HG02884 (cell line): ENCODE measurements around the gene COQ8A.
"Not testable (repeated sequence)": the region's sequence is repeated elsewhere in the genome, so short reads cannot be mapped to it uniquely, and the experiment has no call there.

Source experiments
- ATAC-seq: cut with Tn5 transposase; IDR thresholded peaks from one replicate; pipeline ENCODE4 v1.9.1; 2021; ENCODE audit warnings: mild to moderate bottlenecking, moderate library complexity; ENCODE audit not compliant: unreplicated experiment

The COQ8A gene

DNA sequence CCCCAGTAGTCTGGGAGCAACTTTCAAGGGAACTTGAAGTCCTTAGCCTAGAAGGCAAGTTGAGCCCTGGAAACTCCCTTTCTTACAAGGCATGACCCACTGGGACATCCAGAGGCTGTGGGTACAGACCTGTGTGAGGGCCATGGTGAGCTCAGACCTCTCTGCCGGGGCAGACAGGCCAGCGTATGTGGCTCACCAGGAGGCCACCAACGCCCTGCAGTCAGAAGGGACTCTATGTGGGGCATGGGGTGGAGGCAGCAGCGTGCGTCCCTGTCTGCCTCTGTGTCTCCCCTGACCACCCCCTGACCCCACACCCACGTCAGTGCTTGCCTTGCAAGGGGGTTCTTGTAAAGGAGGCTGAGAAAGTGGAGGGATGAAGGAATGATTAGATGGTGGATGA lies 10.8 kb downstream of the COQ8A start:
- ATAC-seq, result no peak

- no peak for ATAC-seq
Observed at GRCh38 chr1:226951286-226952117, 11.4 kb downstream of the COQ8A start.

DNA sequence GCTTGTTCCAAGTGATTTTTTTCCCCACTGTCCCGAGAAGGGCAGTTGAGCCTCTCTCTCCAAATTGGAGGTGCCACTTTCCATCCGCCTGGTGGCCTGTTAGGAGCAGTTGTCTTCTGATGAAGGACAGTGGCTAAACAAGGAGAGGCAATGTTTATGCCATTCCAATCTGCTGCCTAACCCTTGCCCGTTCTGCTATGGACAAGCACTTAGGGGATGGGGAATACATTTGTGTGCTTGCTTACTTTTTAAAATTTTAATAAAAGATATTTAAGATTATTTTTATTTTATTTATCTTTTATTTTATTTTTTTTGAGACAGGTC lies 12.0 kb downstream of the COQ8A start:
- ATAC-seq, result no peak

- no peak for ATAC-seq
Observed at GRCh38 chr1:226953175-226953800, 13.2 kb downstream of the COQ8A start.

DNA sequence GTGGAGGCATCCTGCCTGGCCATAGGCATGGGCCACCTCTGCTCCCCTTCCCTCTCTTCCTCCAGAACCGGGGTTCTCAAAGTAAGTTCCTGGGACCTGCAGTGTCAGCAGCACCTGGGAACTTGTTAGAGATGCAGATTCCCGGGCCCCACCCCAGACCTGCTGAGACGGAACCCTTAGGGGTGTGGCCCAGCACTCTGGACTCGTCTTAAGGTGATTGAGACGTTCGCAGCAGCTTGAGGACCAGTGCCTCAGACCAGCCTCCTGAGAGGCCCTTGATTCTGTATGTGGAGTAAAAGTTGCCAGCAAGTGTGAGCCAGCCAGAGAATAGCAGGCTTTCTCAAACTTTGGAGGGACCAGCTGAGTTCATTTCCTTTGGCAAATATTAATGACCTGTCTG lies 14.2 kb downstream of the COQ8A start:
- no peak for ATAC-seq

DNA sequence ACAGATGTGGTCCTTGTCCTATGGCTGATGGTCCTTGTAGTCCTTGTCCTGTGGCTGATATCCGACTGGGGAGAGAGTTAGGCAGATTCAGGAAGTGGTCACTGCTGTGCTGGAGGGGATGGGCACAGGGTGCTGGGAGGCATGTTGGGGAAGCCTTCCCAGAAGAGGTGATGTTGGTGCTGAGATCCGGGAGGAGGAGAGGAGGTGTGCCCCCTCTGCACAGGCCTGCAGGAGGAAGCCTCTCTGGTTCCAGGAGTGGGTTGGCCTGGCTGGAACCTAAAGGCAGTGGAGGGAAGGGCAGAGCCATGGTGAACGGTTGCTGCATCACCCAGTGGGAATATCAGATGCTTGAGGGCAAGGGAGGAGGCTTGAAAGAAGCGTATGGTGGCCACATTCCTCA lies 14.7 kb downstream of the COQ8A start:
- ATAC-seq, result no peak

DNA sequence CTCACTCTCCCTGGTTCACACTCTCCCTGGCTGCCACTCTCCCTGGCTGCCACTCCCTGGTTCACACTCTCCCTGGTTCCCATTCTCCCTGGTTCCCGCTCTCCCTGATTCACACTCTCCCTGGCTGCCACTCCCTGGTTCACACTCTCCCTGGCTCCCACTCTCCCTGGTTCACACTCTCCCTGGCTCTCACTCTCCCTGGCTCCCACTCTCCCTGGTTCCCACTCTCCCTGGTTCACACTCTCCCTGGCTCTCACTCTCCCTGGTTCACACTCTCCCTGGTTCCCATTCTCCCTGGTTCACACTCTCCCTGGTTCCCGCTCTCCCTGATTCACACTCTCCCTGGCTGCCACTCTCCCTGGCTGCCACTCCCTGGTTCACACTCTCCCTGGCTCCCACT lies 15.8 kb downstream of the COQ8A start:
- ATAC-seq, result not testable (repeated sequence)

- no peak for ATAC-seq
Observed at GRCh38 chr1:226956942-226957713, 17.0 kb downstream of the COQ8A start.

GRCh38 chr1:226957714-226958113 lies 17.6 kb downstream of the COQ8A start:
- no peak for ATAC-seq

DNA sequence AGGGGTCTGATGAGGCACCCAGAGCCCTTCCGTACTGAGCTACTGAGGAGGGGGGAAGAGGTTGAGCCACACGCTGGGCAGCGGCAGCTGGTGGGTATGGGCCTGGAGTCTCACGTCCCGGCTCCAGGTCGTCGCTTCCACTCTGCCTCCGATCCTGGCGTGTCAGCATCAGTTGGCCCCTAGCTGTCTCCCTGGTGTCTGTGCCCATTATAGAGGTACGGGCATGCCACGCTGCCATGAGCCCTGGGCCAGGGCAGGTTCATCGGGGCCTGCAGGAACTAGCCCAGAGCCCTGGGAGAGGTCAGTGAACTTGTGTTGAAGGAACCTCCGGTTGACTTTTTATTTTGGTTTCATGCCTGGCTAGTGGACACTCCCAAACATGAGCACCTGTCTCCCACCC lies 18.2 kb downstream of the COQ8A start:
- ATAC-seq, result no peak

GRCh38 chr1:226960256-226960655 lies 20.2 kb downstream of the COQ8A start:
- ATAC-seq, result no peak

GRCh38 chr1:226960944-226961765 lies 21.1 kb downstream of the COQ8A start:
- ATAC-seq, result no peak

- ATAC-seq, result no peak
Observed at GRCh38 chr1:226962421-226963391, 22.6 kb downstream of the COQ8A start.

DNA sequence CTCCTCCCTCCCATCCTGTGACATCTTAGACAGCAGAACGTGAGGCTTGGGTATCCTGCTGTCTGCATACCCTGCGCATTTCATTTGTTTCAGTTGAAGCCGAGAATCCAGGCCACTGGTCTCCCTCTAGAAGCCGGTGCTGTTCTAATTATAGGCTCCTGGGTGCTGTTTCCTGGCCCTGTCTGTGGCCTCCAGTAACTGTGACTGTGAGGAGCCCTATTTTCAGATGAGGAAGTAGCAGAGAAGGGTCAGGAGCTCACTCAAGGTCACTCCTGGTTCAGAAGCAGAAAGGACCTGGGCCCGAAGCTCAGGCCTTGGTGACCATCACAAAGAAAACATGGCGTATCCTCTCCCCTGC lies 24.0 kb downstream of the COQ8A start:
- no peak for ATAC-seq

DNA sequence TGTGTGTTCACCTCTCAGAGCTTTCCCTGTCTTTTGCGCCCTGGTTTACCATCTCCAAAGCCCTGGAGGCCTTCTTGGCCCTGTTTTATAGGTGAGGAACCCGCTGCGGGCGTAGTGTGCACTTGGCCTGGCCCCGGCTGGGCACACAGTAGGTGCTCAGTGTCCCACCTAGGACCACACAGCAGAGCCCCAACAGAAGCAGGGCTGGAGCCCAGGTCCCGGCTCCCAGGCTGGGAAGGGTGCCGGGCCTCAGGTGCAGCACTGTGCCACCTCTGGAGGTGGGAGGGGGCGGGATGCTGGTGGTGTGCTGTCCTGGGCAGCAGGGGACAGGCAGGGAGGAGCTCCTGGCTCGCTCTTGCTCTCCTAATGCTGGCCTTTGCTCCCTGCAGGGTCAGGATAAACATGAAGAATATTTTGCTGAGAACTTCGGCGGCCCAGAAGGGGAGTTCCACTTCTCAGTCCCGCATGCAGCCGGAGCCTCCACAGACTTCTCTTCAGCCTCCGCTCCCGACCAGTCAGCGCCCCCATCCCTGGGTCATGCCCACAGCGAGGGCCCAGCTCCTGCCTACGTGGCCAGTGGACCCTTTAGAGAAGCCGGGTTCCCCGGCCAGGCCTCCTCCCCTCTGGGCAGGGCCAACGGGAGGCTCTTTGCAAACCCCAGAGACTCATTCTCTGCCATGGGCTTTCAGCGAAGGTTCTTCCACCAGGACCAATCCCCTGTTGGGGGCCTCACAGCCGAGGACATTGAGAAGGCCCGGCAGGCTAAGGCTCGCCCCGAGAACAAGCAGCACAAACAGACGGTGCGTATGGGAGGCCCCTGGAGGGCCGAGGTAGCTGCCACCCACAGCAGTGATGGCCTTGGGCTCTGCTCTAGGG lies 24.8 kb downstream of the COQ8A start:
- no peak for ATAC-seq

DNA sequence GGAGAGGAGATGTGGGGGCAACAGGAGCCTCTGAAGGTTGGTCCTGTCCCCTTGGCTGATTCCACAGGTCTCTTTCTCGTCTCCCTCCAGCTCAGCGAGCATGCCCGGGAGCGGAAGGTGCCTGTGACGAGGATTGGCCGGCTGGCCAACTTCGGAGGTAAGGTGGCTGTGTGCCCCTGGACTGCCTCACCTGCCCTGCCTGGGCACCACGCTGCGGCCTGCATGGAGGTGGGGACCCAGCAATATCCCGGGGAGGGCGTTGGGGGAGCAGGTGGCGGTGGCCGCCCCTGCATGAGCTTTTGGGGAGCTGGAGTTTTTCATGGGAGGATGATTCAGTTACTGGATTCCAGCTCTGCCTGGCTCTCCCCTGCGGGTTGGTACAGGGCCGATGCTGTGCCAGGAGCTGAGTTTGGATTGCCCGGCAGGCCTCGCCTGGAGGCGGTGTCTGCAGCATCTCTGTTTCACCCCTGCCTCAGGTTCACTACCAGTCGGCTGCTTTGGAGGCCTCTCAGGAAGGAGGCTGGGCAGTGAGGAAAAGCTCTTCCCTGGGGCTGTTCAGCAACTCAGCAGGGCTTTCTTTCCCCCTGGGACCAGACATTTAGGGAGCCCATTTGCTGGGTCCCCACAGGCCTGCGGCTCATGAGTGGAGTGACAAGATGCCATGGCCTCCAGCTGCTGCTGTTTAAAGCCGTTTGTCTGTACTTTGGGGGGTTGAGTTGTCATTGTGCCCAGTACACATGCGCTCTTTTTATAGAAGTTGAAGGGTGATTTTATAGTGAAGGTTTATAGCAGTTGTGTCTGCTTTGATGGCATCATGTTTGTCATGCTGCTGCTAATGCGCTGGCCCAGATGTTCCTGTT lies 25.7 kb downstream of the COQ8A start:
- no peak for ATAC-seq

GRCh38 chr1:226966683-226967082 lies 26.6 kb downstream of the COQ8A start:
- ATAC-seq, result no peak

DNA sequence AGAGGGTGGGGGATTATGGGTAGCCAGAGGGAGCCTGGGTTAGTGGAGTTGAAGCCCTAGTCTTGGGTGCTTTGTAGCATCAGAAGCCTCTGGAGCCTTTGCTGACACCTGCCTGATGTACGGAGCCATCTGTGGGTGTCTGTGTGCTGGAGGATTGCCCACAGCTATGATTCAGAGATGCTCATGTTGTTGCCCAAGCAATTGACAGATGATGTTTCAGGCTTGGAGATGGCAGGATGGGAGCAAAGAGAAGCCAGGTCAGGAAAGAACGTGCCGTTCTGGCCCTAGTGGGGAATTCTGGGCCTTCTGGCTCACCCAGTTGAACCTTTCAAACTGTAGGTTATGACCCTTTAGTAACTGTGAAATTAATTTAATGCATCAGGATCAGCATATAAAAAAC lies 27.6 kb downstream of the COQ8A start:
- no peak for ATAC-seq
